Measurements from ENCODE around the gene PRAMEF20.
"Not testable (repeated sequence)": the region's sequence is repeated elsewhere in the genome, so short reads cannot be mapped to it uniquely, and the experiment has no call there.

Gene PRAMEF20

DNA sequence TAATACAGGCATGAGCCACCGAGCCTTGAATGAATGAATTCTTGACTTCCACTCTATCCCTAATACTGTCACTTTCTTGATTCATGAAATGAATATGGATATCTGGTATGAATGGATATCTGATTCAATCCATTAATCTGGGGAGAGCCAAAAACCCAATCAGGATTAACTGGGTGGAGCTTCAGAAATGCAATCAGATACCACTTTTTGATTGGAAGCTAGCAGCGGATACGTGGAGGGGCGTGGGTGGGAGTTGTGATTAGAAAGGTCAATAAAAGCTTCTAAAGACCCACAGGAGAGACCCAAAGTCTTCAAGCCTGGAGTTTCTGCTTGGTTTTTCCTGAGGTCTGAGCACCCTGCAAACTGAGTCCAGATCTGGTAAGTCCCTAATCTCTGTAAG, at the start of gene PRAMEF20:
Gene PRAMEF20, plus strand, starts transcription at position 301 of the 400 bp plus-strand sequence. CDS start 5,905 bp downstream, outside the sequence.
- not testable (repeated sequence) for DNase-seq

DNA sequence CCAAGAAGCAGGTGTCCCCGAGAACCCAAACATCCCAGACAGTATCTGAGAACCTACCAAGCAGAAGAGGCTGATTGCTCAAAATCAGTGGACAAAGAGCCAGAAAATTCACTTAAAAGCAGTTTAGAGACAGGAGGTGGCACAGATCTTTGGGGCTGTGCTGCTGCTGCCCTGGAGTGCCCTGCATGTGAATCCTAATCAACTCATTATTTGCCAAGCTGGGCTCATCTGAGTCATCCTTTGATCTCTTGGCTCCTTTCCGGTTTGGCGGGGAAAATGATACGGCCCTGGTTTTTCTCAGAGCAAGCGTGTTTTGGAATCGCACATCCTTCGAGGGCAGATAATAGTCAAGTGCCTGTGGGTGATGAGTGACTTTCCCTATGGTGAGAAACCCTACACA, 47.9 kb upstream of the PRAMEF20 start:
- DNase-seq, result not testable (repeated sequence)

DNA sequence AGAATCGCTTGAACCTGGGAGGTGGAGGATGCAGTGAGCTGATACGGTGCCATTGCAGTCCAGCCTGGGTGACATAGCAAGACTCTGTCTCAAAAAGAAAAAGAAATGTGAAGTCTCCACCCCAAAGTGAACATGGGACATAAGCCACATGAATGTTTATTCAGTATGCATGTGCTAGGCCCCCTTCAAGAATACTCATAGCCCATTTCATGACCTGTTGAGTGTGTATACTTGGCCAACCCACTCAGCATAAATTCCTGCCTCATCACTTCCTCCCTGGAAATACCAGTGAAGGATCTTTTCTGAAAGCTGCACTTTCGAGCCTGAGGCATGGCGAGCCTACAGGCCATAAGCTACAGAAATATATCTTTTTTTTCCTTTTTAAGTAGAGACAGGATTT, 45.3 kb upstream of the PRAMEF20 start:
- not testable (repeated sequence) for DNase-seq

DNA sequence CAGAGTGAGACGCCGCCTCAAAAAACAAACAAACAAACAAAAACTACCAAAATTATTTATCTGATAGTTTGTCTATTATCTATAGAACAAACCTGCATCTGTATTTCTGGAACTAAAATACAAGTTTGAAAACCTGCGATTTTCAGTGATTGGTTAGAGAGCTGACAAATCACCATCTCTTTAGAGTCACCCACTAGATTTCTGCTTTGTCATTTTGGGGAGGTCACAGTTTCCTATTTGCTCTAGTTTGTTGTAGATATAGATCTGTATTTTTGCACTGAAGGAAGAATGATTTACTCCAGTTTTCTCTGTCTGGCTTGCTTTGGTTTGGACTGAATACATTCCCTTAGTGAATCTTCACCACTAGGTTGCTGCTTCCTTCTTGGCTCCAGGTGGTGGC, 43.7 kb upstream of the PRAMEF20 start:
- DNase-seq, result not testable (repeated sequence)

DNA sequence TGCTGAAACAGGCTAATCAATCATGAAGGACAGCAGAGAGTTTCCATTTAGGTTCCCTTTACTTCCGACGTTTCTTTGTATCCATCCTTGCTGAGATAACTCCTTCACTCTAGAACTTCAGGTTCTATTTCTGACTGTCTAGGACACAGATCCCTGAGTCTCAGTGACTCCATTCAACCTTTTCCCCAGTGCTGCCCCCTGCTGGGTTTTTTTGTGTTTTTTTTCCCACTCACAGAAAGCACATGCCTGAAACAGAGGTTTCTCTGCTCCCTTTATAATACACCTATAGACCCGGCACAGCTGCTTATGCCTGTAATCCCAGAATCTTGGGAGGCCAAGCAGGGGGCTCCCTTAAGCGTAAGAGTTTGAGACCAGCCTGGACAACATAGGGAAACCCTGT, 41.7 kb upstream of the PRAMEF20 start:
- peak; percentile 61 for DNase-seq

DNA sequence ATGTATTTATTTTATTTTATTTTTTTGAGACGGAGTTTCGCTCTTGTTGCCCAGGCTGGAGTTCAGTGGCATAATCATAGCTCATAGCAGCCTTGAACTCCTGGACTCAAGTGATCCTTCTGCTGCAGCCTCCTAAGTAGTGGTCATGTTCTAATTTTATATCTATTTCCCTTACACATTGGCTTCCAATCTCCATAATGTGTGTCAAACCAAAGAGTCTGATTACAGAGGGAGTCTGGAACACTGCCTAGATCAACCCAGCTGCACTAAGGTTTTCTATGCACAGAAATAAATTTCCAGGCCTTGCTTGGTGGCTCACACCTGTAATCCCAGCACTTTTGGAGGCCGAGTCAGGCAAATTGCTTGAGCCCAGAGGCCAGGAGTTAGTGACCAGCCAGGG, 31.3 kb upstream of the PRAMEF20 start:
- not testable (repeated sequence) for DNase-seq

DNA sequence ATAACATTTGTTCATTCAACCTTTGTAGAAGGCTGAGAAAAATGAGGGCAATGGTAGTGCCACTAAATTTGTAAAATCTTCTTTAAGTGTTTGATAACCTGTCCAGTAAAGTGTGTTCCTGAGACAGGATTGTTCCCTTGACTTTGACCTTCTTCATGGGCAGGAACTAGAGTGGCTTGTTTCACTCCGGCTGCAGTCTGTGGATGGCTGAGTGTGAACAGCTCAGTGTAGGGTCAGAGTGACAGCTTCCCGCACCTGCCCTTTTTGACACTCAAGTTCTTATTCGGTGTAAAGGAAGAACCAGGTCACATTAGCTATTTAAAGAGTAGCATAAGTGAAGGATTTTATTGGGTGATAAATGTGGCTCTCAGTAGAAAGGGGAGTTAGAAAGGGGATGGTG, 29.9 kb upstream of the PRAMEF20 start:
- not testable (repeated sequence) for DNase-seq

DNA sequence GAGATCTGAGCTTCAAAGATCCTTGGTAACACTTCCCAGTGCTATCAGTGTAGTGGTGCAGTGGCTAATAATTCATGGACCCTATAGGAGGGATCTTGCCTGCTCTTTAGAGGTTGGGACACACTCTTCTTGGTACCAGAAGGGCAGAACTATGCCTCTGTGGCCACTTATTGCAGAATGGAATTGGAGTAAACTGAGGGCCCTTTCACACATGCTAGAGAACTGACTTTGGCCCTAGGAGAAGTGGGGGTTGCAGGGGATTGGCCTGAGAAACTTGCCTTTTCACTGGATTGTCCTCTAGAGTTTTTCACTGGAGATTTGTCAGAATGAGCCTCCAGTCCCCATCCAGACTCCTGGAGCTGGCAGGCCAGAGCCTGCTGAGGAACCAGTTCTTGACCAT, 20.9 kb upstream of the PRAMEF20 start, which contains the start of gene PRAMEF17:
Gene PRAMEF17, plus strand, starts transcription at position 301 of the 400 bp plus-strand sequence. Its CDS starts 26 bp downstream, at position 327.
- not testable (repeated sequence) for DNase-seq

DNA sequence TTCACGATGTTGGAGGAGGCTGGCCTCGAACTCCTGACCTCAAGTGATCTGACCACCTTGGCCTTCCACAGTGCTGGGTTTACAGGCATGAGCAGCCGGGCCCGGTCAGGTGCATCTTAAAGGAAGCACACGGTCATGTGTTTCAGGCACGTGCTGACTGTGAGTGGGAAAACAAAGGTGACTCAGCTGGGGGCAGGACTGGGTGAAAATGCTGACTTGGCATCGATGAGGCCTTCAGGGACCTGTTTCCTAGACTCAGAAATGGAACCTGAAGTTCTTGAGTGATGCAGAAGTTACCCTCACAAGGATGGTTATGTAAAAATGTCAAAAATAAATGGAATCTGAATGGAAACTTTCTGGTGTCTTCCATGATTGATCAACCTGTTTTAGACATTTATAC, 17.2 kb upstream of the PRAMEF20 start:
- DNase-seq, result not testable (repeated sequence)

DNA sequence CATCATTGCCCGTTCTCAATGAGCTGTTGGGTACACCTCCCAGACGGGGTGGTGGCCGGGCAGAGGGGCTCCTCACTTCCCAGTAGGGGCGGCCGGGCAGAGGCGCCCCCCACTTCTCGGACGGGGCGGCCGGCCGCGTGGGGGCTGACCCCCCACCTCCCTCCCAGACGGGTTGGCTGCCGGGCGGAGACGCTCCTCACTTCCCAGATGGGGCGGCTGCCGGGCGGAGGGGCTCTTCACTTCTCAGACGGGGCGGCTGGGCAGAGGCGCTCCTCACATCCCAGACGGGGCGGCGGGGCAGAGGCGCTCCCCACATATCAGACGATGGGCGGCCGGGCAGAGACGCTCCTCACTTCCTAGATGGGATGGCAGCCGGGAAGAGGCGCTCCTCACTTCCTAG, 15.5 kb upstream of the PRAMEF20 start:
- DNase-seq, result not testable (repeated sequence)

DNA sequence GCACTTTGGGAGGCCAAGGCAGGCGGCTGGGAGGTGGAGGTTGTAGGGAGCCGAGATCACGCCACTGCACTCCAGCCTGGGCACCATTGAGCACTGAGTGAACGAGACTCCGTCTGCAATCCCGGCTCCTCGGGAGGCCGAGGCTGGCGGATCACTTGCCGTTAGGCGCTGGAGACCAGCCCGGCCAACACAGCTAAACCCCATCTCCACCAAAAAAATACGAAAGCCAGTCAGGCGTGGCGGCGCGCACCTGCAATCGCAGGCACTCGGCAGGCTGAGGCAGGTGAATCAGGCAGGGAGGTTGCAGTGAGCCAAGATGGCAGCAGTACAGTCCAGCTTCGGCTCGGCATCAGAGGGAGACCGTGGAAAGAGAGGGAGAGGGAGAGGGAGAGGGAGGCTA, 14.9 kb upstream of the PRAMEF20 start:
- not testable (repeated sequence) for DNase-seq

DNA sequence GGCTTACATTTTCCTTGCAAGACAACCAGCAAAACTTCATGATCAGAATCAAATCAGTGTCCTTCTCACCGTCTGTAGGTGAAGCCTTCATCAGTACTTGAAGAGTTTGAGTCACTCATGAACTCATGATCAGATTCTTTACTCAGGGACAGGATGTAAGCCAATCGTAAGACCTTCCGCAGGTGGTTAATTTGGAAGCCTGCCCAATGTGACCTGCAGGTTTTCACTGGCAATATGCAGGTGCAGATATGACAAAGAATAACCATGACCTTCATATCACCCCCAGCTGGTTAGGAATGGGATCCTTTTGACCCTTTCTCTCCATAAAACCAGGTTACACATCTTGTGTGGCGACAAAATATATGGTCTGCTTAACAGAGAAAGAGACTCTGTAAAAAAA, 2.4 kb upstream of the PRAMEF20 start:
- no peak for DNase-seq

DNA sequence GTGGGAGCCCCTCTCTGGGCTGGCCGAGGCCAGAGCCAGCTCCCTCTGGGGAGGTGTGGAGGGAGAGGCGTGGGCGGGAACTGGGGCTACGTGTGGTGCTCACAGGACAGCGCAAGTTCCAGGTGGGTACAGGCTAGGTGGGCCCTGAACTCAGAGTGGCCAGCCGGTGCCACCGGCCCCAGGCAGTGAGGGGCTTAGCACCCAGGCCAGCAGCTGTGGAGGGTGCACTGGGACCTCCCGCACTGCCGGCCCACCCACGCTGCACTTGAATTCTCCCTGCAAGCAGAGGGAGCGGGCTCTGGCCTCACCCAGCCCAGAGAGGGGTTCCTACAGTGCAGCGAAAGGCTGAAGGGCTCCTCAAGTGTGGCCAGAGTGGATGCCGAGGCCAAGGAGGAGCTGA, 20.2 kb downstream of the PRAMEF20 start:
- DNase-seq, result no peak

DNA sequence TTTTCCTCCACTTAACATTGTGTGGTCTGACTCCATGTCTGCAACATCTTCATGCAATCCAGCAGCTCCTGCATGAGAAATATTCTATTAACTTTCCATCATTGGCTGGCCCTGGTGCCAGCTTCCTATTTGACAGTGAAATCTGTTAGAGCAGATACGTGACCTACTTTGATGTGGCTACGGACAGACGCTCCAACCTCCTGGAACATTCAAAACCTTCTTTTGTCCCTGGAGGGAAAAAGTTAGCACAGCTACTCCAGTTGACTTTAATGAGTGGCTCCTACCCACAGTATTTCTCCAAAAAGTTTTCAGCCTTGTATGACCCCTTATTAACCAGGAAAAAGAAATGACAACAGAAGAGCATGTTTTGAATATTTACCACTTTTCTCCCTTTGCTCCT, 22.0 kb downstream of the PRAMEF20 start:
- no peak for DNase-seq

DNA sequence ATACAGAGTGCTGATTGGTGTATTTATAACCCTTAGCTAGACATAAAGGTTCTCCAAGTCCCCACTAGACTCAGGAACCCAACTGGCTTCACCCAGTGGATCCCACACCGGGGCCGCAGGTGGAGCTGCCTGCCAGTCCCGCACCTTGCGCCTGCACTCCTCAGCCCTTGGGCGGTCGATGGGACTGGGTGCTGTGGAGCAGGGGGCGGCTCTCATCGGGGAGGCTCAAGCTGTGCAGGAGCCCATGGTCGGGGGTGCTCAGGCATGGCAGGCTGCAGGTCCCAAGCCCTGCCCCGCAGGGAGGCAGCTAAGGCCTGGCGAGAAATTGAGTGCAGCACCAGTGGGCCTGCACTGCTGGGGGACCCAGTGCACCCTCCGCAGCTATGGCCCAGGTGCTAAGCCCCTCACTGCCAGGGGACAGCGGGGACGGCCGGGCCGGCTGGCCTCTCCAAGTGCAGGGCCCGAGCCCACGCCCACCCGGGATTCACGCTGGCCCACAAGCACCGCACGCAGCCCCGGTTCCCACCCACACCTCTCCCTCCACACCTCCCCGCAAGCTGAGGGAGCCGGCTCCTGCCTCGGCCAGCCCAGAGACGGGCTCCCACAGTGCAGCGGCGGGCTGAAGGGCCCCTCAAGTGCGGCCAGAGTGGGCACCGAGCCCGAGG, 23.6 kb downstream of the PRAMEF20 start:
- DNase-seq, result not testable (repeated sequence)

DNA sequence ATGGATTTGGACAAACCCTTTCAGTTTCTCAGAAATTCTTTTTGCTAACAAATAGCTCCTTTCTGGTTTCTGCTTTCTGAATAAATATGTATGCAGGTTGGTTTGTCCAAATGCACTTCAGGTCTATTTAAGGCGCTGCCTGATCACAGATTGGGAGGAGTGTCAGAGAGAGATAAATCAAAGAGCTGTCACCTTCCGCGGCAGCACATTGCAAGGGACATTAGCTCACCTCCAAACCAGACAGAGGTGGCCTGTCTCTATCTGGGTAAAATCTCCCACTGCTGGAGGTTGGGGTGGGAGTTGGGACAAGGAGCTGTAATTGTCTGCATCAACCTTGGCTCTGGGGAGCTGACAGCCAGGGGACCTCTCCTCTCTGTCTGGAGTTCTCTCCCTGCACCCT, 25.2 kb downstream of the PRAMEF20 start:
- DNase-seq, result no peak

DNA sequence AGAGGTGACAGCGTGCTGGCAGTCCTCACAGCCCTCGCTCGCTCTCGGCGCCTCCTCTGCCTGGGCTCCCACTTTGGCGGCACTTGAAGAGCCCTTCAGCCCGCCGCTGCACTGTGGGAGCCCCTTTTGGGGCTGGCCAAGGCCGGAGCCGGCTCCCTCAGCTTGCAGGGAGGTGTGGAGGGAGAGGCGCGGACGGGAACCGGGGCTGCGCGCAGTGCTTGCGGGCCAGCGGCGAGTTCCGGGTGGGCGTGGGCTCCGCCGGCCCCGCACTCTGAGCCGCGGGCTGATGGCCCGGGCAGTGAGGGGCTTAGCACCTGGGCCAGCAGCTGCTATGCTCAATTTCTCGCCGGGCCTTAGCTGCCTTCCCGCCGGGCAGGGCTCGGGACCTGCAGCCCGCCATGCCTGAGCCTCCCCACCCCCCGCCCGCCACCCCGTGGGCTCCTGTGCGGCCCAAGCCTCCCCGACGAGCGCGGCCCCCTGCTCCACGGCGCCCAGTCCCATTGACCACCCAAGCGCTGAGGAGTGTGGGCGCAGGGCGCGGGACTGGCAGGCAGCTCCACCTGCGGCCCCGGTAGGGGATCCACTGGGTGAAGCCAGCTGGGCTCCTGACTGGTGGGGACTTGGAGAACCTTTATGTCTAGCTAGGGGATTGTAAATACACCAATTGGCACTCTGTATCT, 29.0 kb downstream of the PRAMEF20 start:
- not testable (repeated sequence) for DNase-seq

DNA sequence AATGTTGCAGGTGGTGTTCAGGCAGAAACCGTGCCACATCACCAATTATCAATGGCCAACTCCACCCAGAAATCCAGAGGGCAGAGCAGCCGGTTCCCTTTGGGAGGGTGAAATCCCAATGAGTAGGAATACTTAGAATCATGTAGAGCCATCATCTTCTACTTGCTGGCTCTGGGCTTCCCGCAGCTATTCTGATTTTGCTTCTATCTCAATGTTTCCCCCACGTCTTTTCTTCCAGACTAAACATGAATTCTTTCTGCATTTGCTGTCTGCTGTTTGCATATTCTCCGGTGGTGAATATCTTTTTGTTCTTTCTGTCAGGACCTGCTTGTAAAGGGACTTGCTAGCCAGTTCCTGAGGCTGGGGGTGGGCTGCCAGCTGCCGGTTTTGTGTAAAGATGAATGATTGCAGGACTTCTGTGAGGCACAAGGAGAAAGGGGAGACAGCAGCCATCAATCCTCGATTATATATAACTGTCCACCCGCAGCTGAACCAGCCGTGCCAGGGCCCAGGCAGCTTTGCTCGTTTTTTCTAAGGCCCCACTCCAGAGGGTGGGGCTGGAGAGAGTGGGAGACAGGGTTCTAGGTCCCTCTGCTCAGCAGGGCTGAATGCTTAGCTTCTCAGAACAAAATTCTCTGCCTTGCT, 33.2 kb downstream of the PRAMEF20 start:
- DNase-seq, result no peak

DNA sequence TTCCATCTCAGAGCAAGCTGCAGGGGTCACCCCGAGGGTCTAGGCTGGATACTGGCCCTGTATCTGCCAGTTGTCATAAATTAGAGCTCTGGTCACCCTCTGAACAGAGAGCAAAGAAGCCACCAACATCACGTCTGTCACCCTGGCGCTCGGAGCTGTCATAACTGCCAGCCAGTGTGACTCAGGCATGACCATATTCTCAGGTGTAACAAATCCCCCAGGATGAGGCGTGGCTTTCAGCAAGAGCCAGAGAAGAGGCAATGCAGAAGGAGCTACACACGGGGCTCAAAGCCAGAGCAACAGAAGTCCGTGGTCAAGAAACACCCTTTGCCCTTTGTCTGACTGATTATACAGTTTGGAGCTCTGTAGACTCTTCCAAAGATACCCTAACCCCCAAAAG, 40.0 kb downstream of the PRAMEF20 start:
- DNase-seq, result no peak

DNA sequence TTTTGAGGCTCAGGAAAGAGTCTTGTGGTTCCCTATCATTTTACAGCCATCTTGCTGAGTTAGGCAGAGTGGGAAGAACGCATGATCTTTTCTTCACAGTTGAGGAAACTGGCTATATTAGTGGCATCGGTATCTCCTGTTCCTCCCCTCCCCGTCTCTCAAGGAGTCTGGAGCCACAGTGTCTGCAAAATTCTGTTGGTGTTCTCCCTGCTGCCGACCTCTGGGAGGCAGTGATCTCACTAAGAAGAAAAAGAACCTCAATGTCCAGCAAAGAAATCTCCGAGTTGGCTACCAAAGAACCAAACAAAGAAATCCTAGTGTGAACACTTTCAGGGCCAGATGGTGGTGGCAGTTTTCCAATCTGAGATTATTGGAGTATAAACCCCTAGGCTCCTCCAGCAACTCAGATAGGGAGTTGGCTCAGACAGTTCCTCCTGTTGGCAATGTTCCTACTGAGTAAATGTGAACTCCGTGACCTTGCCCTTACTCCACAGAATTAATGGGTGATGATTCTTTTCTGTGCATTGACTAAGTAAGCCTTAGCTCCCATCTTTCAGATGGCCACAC, 41.2 kb downstream of the PRAMEF20 start:
- no peak for DNase-seq

DNA sequence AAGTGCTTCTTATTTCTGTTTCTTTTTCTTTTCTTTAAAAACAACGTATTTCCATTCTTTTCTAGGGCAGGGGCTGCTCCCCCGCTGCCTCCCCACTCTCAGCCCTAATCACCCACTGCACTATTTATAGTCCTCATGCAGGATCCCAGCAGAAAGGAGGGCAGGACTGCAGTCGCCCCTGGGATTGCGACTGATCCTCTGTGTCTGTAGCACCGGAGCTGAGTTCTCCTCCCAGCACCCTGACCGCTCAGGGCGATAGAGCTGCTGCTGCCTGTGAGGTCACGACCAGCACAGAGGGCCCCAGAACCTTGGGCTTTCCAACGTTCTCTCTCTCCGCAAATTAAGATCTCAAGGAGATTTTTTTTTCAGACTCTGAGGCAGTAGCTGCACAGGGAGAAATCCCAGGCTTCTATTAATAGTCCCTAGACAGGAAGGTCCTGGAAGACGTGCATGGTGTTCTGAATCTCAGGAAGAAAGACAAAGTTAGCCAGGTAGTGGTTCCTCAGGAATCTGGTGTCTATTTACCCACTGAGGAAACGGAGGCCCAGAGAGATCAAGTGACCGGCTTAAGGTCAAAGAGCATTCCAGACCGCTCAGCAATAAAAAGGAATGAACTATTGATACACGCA, 46.8 kb downstream of the PRAMEF20 start:
- no peak for DNase-seq

DNA sequence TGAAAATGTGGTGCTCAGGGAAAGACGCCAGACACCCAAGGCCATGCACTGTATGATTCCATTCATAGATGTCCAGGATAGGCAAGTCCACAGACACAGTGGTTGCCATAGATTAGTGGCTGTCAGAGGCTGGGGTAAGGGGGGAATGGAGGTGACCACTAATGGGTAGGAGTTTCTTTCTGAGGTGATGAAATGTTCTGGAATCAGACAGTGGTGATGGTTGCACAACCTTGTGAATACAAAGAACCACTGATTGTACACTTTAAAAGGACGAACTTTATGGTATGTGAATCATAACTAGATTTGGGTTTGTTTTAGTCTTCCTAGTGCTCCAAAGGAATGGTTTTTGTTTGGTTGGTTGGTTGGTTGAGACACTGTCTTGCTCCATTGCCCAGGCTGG, 51.7 kb downstream of the PRAMEF20 start:
- no peak for DNase-seq

DNA sequence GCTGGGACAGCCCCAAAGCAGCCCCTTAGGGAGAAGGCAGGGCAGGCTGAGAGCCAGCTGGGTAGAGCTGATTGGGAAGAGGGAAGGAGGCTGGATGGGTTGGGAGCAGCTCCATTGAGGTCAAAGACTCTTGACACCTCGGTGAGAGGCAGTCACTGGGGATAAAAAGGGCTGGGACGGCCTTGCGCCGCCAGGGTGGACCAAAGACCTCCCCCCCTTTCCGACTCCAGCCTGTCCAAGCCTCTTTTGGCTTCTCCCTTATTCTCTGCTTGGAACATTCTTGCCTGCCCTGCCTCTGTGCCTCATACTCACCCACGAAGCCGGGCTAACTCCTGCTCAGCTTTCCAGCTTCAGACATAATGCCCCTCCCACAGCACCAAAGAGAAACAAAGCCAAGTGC, 52.4 kb downstream of the PRAMEF20 start:
- no peak for DNase-seq
